ENCODE measurements around the gene TMTC4. TPM values are rescaled to one million over a fixed set of nuclear protein-coding genes. Genes with fewer than 3 reads are reported as not detected.

The TMTC4 gene, protein sequence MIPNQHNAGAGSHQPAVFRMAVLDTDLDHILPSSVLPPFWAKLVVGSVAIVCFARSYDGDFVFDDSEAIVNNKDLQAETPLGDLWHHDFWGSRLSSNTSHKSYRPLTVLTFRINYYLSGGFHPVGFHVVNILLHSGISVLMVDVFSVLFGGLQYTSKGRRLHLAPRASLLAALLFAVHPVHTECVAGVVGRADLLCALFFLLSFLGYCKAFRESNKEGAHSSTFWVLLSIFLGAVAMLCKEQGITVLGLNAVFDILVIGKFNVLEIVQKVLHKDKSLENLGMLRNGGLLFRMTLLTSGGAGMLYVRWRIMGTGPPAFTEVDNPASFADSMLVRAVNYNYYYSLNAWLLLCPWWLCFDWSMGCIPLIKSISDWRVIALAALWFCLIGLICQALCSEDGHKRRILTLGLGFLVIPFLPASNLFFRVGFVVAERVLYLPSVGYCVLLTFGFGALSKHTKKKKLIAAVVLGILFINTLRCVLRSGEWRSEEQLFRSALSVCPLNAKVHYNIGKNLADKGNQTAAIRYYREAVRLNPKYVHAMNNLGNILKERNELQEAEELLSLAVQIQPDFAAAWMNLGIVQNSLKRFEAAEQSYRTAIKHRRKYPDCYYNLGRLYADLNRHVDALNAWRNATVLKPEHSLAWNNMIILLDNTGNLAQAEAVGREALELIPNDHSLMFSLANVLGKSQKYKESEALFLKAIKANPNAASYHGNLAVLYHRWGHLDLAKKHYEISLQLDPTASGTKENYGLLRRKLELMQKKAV
- total RNA-seq, result 10 to 100 TPM in 3 of 4 donors, 1 to 10 TPM in 1; 8.8 to 13.2 (median 11.1) TPM

GRCh38 chr13:100674572-100674871 is at the start of gene TMTC4:
TMTC4 (minus strand) TSS chr13:100674795; CDS start chr13:100670362, 4,433 bp downstream.
- WGBS, 2 donors, result 0% methylated on average over 8 of the region's 45 CpGs; no CpG with 5 or more reads in 1 of the 2 donors
- DNase-seq (ENCODE audit: low spot score in 2 of 2), result no peak
- intact Hi-C loops (cut with DNase I; ENCODE audit: low total_unique reads), result no loop called here
- H3K4me3 ChIP-seq (ENCODE audit: low read depth, poor library complexity, severe bottlenecking), result peak within 1 kb of the TSS; percentile 82
- TF ChIP-seq, protein P1, sequence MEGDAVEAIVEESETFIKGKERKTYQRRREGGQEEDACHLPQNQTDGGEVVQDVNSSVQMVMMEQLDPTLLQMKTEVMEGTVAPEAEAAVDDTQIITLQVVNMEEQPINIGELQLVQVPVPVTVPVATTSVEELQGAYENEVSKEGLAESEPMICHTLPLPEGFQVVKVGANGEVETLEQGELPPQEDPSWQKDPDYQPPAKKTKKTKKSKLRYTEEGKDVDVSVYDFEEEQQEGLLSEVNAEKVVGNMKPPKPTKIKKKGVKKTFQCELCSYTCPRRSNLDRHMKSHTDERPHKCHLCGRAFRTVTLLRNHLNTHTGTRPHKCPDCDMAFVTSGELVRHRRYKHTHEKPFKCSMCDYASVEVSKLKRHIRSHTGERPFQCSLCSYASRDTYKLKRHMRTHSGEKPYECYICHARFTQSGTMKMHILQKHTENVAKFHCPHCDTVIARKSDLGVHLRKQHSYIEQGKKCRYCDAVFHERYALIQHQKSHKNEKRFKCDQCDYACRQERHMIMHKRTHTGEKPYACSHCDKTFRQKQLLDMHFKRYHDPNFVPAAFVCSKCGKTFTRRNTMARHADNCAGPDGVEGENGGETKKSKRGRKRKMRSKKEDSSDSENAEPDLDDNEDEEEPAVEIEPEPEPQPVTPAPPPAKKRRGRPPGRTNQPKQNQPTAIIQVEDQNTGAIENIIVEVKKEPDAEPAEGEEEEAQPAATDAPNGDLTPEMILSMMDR (IDR thresholded peaks at IDR 0.05), result no peak
- no peak for TF ChIP-seq POLR2A (IDR thresholded peaks at IDR 0.05)

DNA sequence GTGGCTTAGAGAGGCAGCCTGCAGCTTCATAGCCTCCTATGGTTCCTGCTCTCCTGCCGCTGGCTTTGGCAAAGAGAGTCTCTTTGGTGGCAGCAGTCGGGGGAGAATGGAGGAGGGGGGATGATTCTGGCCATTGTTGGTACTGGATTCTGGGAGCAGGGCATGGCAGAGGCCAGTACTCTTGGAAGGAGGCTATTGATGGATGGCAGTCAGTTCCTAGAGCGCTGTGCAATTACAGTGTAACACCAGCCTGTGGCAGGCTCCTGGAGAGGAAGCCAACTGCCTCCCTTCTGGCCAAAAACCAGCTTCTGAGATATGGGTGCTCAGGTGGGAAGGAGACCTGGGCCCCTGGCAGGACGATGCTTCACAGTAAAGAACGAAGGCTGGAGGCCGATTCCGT is 47.9 kb upstream of the TMTC4 start:
- TF ChIP-seq POLR2A (IDR thresholded peaks at IDR 0.05), result no peak
- TF ChIP-seq, protein P1 (IDR thresholded peaks at IDR 0.05), result no peak
- WGBS, 2 donors, result 82 to 86% methylated on average over 7 of the region's 7 CpGs
- no peak overlapping the region for H3K4me3 ChIP-seq (ENCODE audit: low read depth, poor library complexity, severe bottlenecking)
- no peak for DNase-seq (ENCODE audit: low spot score in 2 of 2)
- intact Hi-C loops (cut with DNase I; ENCODE audit: low total_unique reads), result no loop called here

DNA sequence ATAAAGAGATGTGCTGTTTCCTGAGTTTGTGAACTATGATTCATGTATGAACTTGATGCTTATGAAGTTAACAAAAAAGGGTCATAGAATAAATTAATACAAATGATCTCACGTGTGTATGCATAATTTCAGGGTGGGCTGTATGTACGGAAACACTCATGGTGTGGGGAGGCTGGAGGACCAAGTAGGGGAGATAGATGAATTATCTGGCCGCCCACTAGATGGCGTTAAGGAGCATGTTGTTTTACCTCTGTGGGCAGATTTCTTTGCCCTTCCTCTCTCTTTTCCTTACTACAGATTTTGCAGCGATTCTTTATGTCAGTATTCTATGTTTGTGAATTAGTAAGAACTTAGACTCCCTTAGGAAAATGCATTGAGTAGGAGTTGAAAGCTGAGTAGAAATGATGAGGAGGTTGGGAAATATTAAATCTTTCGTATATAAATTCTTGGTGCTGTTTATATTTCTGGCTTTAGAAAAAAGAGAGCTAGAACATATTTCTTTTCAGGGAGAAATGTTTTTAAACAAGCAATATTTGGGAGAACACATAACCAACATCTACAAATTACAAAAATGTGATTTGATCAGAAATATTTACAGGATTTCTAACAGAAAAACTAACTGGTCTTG is 47.4 kb upstream of the TMTC4 start:
- TF ChIP-seq, protein P1 (IDR thresholded peaks at IDR 0.05), result no peak
- TF ChIP-seq POLR2A (IDR thresholded peaks at IDR 0.05), result no peak
- WGBS, 2 donors, result 15 to 16% methylated on average over 6 of the region's 6 CpGs
- no peak for DNase-seq (ENCODE audit: low spot score in 2 of 2)
- no peak overlapping the region for H3K4me3 ChIP-seq (ENCODE audit: low read depth, poor library complexity, severe bottlenecking)
- intact Hi-C loops (cut with DNase I; ENCODE audit: low total_unique reads), result no loop called here

DNA sequence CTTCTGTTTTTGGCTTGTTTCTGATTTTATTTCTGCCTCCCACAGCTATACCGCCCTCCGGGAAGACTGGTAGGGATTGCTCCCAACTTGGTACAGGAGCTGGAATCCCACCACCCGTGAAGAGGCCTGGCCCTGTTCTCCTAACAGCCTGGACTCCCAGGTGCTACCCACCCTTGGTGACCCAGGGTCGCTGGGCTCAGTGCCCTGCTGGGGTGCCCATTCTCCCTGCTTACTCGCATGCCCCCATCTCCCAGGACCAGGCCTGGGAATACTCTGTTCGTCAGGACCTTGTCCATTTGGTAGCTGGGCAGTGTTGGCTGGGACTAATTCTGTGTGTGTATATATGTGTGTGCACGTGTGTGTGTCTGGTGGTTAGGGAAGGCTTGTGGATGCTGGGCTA is 41.0 kb upstream of the TMTC4 start:
- DNase-seq (ENCODE audit: low spot score in 2 of 2), result no peak
- H3K4me3 ChIP-seq (ENCODE audit: low read depth, poor library complexity, severe bottlenecking), result no peak overlapping the region
- intact Hi-C loops (cut with DNase I; ENCODE audit: low total_unique reads), result no loop called here
- TF ChIP-seq POLR2A (IDR thresholded peaks at IDR 0.05), result no peak
- TF ChIP-seq, protein P1 (IDR thresholded peaks at IDR 0.05), result no peak
- 91 to 93% methylated on average over 7 of the region's 7 CpGs for WGBS, 2 donors

- 64 to 69% methylated on average over 2 of the region's 2 CpGs for WGBS, 2 donors
- DNase-seq (ENCODE audit: low spot score in 2 of 2), result no peak
- TF ChIP-seq, protein P1 (IDR thresholded peaks at IDR 0.05), result no peak
- no peak for TF ChIP-seq POLR2A (IDR thresholded peaks at IDR 0.05)
- intact Hi-C loops (cut with DNase I; ENCODE audit: low total_unique reads), result no loop called here
- H3K4me3 ChIP-seq (ENCODE audit: low read depth, poor library complexity, severe bottlenecking), result no peak overlapping the region
Measured at GRCh38 chr13:100714478-100714877, 39.9 kb upstream of the TMTC4 start.
